GM19324 (cell line): ENCODE measurements around the gene HNRNPC.
"Not testable (repeated sequence)": the region's sequence is repeated elsewhere in the genome, so short reads cannot be mapped to it uniquely, and the experiment has no call there.

ENCODE experiments used
- ATAC-seq: cut with Tn5 transposase; IDR thresholded peaks from one replicate; pipeline ENCODE4 v1.9.1; 2021; ENCODE audit warnings: mild to moderate bottlenecking, moderate library complexity; ENCODE audit not compliant: unreplicated experiment, low FRiP score

HNRNPC gene

DNA sequence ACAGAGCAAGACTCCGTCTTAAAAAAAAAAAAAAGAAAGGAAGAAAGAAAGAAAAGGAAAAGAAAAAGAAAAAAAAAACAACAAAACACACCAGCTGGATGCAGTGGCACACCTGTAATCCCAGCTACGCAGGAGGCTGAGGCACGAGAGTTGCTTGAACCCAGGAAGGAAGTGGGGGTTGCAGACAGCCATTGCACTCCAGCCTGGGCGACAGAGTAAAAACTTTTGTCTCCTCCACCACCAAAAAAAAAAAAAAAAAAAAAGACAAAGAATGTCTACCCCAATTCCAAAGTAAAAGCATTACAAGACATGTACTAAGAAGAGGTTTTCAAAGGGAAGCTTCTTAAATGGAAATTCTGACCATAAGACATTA, 53.4 kb downstream of the HNRNPC start:
- ATAC-seq: no peak

DNA sequence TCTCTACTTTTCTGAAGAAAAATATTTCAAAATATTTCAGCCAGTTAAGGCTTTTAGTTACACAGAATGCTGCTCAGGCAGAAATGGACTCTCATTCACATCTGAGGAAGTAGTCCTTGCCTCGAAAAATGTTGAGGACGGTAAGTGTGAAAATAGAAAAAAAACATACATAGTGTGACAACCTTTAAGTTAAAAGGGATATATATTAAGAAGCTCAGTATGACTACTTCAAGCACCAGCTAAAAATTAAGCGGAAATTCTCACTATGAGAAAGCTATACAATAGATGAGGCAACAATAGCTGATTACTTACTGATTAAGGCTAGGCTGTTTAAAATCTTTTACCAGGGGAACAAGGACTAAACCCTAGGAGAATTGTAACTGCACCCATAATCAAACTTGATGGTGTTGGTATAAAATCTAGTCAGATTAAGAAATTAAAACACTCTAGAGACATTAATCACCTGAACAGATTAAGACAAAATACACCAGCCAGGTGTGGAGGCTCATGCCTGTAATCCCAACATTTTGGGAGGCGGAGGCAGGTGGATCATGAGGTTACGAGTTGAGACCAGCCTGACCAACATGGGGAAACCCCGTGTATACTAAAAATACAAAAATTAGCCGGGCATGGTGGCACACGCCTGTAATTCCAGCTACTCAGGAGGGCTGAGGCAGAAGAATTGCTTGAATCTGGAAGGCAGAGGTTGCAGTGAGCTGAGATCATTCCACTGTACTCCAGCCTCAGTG, 53.9 kb downstream of the HNRNPC start:
- no peak for ATAC-seq

DNA sequence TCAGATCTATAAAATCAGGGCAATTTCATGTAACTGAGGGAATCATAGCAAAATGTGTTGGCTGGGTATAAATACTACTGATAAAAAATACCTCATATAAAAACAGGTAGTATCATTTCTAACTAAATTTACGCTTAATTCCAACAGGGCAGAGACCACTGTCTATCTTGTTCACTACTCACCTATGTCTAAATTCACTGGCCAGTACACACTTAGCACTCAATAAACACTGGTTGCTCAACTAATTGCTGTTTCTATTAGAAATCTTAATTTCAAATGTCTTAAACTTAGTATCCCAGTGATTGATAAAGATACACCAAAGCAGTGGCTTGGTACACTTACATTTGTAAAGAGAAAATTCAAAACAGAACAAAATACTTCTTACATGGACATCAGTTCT, 55.6 kb downstream of the HNRNPC start:
- no peak for ATAC-seq

DNA sequence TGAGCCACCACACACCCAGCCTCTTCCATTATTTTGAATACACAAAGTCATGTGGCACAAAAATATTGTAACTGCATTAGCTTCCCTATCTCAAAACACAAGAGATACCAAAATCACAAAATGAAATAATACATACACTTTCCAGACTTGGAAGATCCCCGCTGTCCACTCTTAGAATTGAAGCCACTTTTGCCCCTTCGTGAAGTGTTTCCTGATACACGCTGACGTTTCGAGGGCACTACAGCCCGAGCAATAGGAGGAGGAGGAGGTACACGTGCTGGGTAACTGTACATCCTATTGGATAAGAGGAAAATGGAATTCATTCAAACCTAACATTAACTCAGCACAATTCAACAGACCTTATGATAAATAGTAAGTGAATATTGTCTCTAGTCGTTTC, 56.4 kb downstream of the HNRNPC start:
- ATAC-seq: not testable (repeated sequence)

DNA sequence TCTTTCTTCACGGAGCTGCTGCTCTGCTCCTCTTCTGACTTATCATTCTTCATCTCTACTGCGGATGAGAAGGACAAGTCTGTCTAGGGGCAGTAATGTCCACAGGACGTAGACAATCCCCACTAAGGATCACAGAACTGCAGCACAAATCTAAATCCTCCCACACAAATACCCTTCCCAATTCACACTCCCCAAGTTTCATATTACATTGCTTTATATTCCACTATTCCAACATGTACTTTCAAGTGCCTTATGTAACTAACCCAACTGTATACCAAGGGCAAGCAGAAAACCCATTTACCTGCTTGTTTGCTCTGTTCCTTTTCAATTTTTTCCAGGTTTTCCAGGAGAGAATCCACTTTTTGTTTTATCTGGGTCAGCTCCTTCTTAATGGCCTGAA, 57.7 kb downstream of the HNRNPC start:
- no peak for ATAC-seq

DNA sequence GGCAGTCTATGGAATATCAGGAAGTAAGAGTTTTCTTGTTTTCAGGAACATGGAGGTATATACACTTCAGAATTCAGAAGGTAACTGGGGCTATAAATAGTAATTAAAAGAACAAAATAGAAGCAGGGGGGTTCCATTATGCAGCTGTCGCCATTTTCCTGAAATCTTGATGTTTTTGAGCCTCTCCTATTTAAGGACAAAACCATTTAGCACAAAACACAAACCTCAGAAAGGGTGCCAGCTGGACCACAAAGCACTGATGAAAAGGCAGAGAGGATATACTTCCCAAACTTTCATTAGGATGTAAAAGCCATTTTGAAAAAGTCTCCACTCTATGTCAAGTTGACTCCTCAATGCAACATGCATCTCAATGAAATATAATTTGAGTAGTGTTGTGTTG, 59.2 kb downstream of the HNRNPC start:
- no peak for ATAC-seq

DNA sequence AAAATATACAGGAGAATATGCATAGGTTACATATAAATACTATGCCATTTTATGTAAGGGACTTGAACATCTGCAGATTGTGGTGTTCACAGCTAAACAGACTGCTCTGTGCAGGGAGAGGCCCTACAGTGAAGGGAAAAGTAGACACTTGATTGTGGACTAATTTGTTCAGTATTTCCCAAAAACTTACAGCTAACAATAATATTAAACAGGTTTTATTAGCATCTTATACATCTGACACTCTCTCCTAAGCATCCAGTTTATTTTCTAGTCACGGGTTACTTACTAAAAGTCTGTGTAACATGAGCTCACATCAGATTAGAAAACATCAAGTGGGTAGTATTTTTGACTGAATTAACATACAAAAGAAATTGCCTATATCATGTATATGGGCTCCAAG, 60.1 kb downstream of the HNRNPC start:
- ATAC-seq: no peak

DNA sequence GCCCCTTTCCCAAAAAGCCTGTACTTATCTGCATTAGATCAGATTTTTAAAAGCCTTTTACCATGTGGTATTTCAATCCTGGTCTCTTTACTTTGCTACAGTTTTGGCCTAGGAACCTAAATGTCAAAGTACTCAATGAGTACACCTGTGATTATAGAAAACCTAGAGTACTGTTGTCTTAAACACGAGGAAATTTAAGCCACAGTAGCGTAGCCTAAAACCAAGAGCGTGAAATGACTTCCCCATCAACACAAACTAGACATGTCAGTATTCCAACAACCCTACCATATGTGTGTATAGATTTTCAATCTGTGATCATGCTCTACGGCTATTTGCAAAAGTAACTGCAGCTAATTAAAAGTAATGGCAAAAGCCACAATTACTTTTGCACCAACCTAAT, 60.7 kb downstream of the HNRNPC start:
- no peak for ATAC-seq

DNA sequence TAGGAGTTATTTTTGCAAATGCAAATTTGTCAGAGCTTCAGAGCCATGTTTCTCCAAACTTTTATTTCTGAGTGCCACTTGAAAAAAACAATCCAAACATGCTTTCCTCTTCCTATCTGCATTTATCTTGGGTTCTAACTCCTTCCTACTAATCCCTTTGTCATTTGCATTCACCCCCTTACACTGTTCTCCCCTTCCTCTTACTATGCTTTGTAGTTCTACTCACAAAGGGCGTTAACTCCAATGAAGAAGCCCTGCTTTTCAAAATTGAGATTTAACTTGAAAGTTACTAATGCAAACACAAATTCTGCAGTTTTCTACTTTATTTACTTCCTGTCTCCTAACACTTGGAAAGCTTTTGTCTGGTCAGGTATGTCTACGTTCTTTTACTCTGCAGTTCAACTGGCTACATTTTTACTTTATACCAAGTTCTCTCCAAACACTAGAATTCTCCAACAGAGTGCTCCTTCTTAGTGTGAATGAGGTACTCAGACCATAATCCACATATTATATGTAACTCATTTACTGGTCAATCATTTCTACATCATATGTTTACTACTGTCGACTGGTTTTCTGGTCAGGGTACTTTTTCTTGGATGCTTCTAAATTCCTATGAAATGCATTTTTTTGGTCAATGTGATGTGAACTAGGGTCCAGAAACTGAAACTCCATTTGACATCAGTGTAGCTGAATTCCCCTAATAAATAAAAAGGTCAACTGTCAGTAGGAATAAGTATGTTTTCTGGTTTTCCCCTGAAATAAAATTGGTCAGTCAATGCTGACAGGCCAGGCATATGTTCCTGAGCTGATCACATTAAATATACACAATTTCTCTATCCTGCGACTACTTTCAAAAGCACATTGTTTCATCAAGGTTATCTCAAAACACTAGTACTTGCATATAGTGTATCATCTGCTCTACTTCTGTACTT, 62.2 kb downstream of the HNRNPC start:
- ATAC-seq: no peak

DNA sequence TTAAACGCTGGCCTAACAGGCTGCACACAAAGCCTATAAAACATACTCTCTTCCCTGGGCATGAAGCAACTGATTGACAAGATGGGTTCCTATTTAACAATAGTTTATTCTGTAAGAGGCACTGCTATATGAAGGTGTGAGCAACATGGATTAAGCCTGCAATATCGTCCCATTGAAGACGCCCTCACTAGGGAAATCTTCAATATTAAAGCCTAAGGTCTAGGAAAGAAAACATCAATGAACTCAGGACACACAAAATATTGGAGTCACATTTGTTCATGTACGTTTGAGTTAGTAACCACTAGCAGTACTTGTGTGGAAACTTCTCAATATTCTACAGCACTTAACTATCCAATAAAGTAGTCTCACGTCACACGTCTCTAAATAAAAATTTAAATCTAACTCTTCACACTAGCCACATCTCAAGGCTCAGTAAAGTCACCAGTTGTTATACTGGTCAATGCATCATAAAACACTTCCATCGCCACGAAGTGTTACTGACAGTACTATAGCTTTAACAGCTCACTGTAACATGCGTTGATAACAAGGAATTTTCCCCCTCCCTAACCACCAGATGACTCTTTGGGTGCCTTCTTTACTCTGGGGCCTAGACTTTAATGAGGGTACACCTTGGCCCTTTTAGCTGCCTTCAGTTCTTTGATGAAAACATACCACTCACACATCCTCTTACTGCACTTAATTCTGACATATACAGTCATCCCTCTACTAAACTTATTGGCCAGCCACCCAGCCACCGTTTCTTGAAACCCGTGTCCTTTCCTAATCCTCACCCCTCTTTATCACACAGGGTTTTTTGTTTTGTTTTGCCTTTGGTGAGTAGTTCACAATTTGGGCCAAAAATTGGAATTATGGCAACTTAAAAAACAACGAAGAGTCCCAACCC, 63.3 kb downstream of the HNRNPC start:
- ATAC-seq: no peak

DNA sequence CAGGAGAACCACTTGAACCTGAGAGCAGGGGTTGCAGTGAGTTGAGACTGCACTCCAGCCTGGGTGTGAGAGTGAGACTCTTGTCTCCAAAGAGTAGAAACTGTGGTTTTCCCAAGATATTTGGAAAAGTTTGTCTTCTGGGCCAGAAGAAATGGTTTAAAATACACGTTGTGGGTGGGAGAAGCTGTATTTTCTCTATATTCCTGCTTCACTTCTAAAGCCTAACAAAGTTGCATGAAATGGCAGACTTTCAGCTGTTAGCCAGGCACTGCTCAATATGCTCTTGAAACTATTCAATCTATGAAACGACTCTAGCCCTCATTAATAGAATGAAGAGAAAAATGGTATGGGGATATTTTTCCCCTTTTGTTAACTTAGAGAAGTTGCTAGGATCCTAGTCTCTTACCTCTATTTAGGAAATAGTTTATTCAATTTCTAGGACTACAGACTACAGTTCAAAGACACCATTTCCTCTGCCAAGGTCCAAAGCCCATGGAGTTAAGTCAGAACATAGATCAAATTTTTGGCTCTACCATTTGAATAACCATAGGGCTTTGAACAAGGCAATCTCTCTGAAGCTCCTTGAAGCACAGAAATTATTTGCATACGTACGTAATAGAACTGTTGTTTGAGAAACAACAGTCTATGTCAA, 64.1 kb downstream of the HNRNPC start:
- no peak for ATAC-seq

DNA sequence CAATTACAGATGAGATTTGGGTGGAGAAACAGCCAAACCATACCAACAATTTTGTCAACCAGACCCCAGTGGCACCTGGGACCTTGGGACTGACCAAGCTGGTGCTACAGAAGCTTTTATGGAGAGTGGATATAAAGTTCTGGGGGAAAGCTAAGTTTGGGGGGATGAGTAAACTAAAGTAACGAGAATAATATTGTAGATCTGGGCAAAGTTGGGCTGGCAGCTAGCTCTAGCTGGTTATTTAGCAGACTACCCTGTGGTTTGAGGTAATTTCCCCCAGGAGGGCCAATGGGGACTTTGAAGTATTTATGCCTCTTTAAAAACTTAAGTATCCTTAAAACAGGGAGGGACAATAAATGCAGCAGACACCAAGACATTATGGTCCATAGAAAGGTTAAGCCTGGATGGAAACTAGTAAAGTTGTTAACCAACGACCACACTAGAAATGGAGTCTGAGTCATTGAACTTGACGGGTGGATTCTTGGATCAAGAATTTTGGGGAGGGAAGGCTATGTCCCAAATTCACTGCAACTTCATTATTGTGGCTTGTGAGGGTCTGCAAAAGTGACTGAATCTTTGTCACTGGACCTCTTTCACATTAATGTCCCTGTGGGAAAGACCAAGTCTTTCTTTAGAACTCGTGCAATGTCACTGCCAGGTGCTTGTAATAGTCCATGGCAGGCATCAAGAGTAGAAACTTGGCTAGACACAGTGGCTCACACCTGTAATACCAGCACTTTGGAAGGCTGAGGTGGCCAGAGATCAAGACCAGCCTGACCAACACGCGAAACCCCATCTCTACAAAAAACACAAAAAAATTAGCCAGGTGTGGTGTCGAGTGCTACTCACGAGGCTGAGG, 64.8 kb downstream of the HNRNPC start:
- no peak for ATAC-seq

DNA sequence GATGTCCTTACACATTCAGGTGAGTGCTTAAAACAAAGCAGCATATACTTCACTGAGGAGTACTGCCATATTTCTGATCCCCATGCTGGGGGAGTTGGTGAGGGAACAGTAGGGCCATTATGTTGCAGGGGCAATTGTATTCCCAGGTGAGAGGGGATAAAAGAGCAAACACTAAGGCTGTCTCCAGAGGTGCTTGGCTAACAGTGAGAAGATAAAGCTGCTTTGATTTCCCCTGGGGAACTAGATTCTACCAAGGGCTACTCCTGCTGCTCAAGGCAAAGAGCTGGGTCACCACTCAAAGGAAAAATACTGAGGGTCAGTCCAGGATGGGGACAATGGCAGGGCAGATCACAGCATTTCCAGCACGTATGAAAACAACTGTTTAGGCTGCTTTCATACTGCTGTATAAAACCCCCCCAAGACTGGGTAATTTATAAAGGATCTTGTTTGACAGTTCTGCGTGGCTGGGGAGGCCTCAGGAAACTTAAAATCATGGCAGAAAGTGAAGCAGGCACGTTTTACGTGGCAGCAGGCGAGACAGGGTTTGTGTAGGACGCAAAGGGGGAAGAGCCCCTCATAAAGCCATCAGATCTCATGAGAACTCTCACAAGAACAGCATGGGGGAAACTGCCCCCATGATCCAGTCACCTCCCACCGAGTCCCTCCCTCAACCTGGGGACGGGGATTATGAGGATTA, 65.6 kb downstream of the HNRNPC start:
- no peak for ATAC-seq

DNA sequence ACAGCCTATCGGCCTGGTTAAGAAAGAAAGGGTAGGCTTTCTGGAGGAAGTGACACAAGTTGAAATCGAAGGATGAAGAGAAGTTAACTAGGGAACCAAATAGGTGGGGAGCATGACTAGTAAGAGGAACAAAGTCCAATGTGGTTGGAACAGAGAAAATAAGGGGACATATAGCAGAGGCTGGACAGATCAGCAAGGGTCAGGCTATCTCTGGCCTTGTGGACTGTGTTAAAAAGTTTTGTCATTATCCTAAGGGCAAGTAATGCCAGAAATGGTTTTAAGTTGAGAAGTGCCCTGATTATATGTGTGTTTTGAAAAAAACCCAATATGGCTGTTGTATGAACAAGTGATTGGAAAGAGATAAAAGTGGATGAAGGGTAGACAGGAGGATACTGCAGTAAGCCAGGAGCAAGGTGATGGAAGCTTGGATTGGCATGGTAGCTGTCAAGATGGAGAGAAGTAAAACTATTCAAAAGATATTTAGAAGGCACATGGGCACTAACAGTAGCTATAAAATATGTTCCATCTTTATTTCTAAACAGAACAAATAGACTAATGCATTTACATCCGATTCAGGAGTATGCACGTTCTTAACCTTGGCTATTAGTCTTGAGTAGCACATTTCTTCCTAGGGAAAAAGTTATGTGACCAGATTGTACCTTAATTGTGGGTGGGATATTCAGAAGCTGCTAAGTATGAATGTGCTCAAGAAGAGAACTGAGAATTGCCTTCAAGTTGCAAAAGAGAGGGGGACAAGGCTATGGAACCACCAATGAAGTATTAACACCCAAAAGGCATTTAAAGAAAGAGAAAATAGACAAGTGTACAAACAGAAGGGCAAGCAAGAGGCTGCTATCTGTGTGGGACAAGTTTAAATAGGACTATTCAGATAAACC, 66.5 kb downstream of the HNRNPC start:
- no peak for ATAC-seq

DNA sequence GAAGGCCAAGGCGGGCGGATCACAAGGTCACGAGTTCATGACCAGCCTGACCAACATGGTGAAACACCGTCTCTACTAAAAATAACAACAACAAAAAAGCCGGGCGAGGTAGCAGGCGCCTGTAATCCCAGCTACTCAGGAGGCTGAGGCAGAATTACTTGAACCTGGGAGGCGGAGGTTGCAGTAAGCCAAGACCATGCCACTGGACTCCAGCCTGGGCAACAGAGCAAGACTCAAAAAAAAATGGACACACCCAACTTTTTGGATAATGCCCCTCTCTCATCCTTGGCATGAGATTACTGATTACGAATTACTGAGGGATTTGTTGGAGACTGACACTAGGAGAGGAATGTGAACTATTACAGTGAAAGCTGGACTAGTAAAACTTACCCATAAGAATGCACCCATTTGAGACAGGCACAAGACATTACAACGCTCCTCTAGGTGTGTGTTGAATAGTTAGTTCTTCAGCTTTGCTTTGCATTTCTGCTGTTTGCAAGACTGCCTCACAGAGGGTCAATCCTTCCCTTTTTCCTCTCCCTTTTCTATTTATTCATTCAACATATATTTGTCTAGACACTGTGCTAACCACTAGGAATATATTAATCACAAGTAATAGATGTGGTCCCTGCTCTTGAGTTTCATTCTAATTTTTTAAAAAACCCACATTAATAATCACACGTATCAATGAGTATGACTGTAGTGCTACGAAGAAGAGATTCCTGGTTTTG, 67.3 kb downstream of the HNRNPC start:
- no peak for ATAC-seq

DNA sequence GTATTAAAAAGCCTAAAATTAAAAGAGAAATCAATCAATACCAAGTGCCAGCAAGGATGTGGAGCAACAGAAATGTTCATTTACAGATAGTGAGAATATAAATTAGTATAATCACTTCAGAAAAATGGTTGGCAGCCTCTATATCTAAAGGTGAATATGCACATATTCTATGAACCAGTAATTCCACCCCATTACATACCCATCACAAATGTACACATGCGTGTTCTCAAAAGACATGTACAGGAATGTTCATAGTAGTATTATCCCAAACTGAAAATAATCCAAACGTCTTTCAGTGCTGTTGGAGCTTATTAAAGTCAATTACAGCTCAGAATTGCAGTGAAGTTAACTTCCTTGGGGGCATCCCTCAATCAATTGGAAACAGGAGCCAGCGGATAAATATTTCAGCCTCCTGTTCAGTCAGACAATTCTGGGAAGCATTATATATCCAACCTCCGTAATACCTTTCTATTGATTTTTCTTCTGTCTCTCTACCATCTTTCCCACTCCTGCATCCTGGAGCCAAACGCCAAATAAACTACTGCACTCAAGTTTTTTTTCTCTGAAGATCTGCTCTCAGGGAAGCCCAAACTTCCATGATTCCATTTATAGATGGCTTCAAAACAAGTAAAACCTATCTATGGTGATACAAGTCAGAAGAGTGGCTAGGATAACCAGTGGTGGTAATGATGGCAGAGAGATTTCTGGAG, 68.3 kb downstream of the HNRNPC start:
- no peak for ATAC-seq
